ENCODE measurements around the gene POLR2C.

The POLR2C gene

GRCh38 chr16:57489229-57489628 is 26.8 kb downstream of the POLR2C start:
- TF ChIP-seq CTCF (IDR thresholded peaks at IDR 0.05), result no peak

DNA sequence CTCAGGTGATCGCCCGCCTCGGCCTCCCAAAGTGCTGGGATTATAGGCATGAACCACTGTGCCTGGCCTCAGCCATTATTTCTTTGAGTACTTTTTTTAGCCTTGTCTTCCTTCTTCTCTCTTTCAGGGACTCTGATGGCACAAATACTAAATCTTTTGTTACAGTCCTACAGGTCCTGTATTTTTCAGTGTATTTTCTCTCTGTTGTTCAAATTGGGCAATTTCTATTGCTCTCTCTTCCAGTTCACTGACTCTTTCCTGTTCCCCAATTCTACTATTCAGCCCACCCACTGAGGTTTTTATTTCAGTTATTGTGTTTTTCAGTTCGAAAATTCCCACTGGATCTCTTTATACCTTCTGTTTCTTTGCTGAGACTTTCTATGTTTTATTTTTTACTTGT is 31.3 kb downstream of the POLR2C start:
- no peak for TF ChIP-seq CTCF (IDR thresholded peaks at IDR 0.05)

DNA sequence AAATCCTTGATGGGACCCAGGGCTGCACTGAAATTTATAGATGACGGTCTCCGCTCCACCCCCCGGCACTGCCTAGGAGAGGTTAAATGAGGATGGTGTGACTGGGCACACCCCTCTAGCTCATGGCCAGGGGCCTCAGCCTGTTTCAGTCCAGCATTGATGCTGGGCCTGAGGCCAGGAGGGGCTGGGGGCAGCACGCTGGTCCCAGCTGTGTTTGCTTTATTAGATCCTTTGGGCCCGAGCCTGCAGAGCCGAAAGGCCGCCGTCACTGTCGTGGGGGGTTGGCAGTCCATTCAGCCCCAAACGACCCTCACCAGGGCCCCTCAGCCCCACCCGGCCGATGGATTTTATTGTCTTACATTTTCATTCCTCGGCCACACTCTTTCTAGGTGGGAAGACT is 34.6 kb downstream of the POLR2C start:
- TF ChIP-seq CTCF (IDR thresholded peaks at IDR 0.05), result no peak

- no peak for TF ChIP-seq CTCF (IDR thresholded peaks at IDR 0.05)
These were observed 35.6 kb downstream of the POLR2C start for GRCh38 chr16:57498031-57498430.

DNA sequence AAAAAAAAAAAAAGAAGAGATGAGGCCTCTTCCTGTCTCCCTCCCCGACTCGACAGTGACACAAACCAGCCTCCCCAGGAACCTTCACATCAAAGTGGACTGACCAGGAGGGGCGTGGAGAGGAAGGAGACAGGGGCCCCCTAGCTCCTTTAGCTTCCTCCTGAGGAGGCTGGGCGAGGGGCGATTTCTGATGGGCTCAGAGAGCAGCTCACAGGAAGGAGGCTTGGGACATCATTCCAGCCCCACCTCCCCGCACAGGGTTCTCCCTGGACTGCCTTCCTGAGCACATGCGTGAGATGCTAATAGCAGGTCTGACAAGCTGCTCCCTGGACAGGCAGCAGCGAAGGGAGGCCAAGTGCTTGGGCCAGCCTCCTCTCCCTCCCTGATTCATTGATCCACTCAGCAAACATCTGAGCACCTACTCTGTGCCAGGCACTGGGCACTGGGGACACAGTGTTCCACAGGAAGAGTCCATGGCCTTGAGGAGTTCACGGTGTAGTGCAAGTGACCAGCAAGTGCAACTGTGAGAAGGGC is 38.2 kb downstream of the POLR2C start:
- TF ChIP-seq CTCF (IDR thresholded peaks at IDR 0.05), result no peak

DNA sequence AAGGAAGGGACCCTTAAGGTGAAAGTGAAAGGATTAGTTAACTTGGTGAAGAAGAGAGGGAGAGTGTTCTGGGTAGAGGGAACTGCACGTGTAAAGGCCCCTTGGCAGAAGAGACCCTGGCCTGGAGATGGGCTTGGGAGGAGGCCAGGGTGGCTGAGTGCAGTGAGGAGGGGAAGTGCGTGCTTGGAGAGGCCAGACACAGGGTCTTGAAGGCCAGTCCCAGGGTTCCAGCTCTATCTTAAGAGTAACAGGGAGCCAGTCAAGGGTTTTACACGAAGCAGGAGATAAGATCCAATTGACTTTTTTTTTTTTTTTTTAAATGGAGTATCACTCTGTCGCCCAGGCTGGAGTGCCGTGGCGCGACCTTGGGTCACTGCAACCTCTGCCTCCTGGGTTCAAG is 39.0 kb downstream of the POLR2C start:
- no peak for TF ChIP-seq CTCF (IDR thresholded peaks at IDR 0.05)

GRCh38 chr16:57502048-57502775 is 39.7 kb downstream of the POLR2C start:
- TF ChIP-seq CTCF (IDR thresholded peaks at IDR 0.05), result no peak

Data from LNCAP (cell line).